Measurements from ENCODE around the gene MALL. TPM values are rescaled to one million over a fixed set of nuclear protein-coding genes. Genes with fewer than 3 reads are reported as not detected.
"Not testable (repeated sequence)": the region's sequence is repeated elsewhere in the genome, so short reads cannot be mapped to it uniquely, and the experiment has no call there.

Gene MALL
- total RNA-seq, 1 donor from 2014 or later, result 0.79 TPM

GRCh38 chr2:110101901-110102803, 13.5 kb downstream of the MALL start:
- no peaks in the 10 kb centered on the region for H3K4me1 Mint-ChIP-seq
- no peaks in the 10 kb centered on the region for H3K9me3 Mint-ChIP-seq
- H3K27me3 Mint-ChIP-seq (ENCODE audit: low read depth), result no peaks in the 10 kb centered on the region
- H3K4me3 Mint-ChIP-seq, result no peak overlapping the region
- TF ChIP-seq CTCF (conservative IDR thresholded peaks at IDR 0.05), result no peak
- peak overlapping the region; percentile 21 for H3K27ac Mint-ChIP-seq (ENCODE audit: unreplicated experiment)
- DNase-seq (ENCODE audit: low read depth, low spot score), result no peak
- no peaks in the 10 kb centered on the region for H3K36me3 Mint-ChIP-seq (ENCODE audit: low read depth)

- Mint-ChIP-seq H3K36me3 (ENCODE audit: low read depth) (no peaks in the 10 kb centered on the region), H3K27me3 (ENCODE audit: low read depth) (no peaks in the 10 kb centered on the region), H3K4me1 (no peaks in the 10 kb centered on the region), H3K4me3 (no peak overlapping the region), H3K9me3 (no peaks in the 10 kb centered on the region), H3K27ac (ENCODE audit: unreplicated experiment) (no peak overlapping the region)
- DNase-seq (ENCODE audit: low read depth, low spot score), result no peak
- no peak for TF ChIP-seq CTCF (conservative IDR thresholded peaks at IDR 0.05)
These were observed 14.3 kb downstream of the MALL start for GRCh38 chr2:110101280-110101844.

- H3K27me3 Mint-ChIP-seq (ENCODE audit: low read depth); H3K9me3 Mint-ChIP-seq; H3K27ac Mint-ChIP-seq (ENCODE audit: unreplicated experiment): not testable (repeated sequence)
These were observed 14.7 kb downstream of the MALL start for GRCh38 chr2:110100880-110101279.

GRCh38 chr2:110100480-110100879, 15.1 kb downstream of the MALL start:
- Mint-ChIP-seq H3K4me3 (no peak overlapping the region), H3K36me3 (ENCODE audit: low read depth) (no peaks in the 10 kb centered on the region), H3K27ac (ENCODE audit: unreplicated experiment) (no peak overlapping the region), H3K4me1 (no peaks in the 10 kb centered on the region), H3K27me3 (ENCODE audit: low read depth) (no peaks in the 10 kb centered on the region), H3K9me3 (no peaks in the 10 kb centered on the region)
- no peak for TF ChIP-seq CTCF (conservative IDR thresholded peaks at IDR 0.05)
- DNase-seq (ENCODE audit: low read depth, low spot score), result no peak

More at GRCh38 chr2:110100880-110101279, 14.7 kb downstream of the MALL start:
- not testable (repeated sequence) for H3K36me3 Mint-ChIP-seq (ENCODE audit: low read depth); DNase-seq (ENCODE audit: low read depth, low spot score); H3K4me3 Mint-ChIP-seq; H3K4me1 Mint-ChIP-seq

- no peak overlapping the region for H3K27ac Mint-ChIP-seq (ENCODE audit: unreplicated experiment)
- no peak overlapping the region for H3K4me3 Mint-ChIP-seq
- no peaks in the 10 kb centered on the region for H3K36me3 Mint-ChIP-seq (ENCODE audit: low read depth)
- TF ChIP-seq CTCF (conservative IDR thresholded peaks at IDR 0.05), result no peak
- H3K4me1 Mint-ChIP-seq, result no peaks in the 10 kb centered on the region
- no peaks in the 10 kb centered on the region for H3K9me3 Mint-ChIP-seq
- DNase-seq (ENCODE audit: low read depth, low spot score), result no peak
- H3K27me3 Mint-ChIP-seq (ENCODE audit: low read depth), result no peaks in the 10 kb centered on the region
These were observed 16.0 kb downstream of the MALL start for GRCh38 chr2:110099471-110100225.

Measured in neural crest cell (in vitro differentiated cells).